K562 (cell line): Measurements from ENCODE around the gene C10orf71. TPM values are rescaled to one million over a fixed set of nuclear protein-coding genes. Genes with fewer than 3 reads are reported as not detected.
A peak's percentile ranks its signal among the peaks of the same experiment; 100 is the strongest.

Experiments used
- ARNT ChIP-seq, 2 experiments: fragments of 450-650 bp; IDR thresholded peaks; 2 replicates each; pipeline ENCODE4 v1.6.1; 2016; ENCODE audit warnings: mild to moderate bottlenecking in 1 of 2
- CTCFL ChIP-seq: IDR thresholded peaks from 2 replicates; pipeline ENCODE4 v1.6.1; 2011; ENCODE audit warnings: borderline replicate concordance, low read depth, mild to moderate bottlenecking, moderate library complexity, low read length; ENCODE audit not compliant: insufficient read depth, poor library complexity, severe bottlenecking
- CUX1 ChIP-seq: fragments of 200-800 bp; sonication (Bioruptor generic); IDR thresholded peaks from 2 replicates; pipeline ENCODE4 v1.6.1; 2016; ENCODE audit warnings: missing genetic modification characterization, missing compliant biosample characterization
- E2F6 ChIP-seq, 2 experiments: IDR thresholded peaks; 2 replicates each; pipeline ENCODE4 v1.6.1; 2011; ENCODE audit warnings: borderline replicate concordance in 1 of 2, control low read depth in 1 of 2, low read depth in 1 of 2, low read length in 1 of 2, mild to moderate bottlenecking in 1 of 2, mixed read lengths in 1 of 2, moderate library complexity in 1 of 2; ENCODE audit not compliant: insufficient read depth in 1 of 2, insufficient read length in 1 of 2, poor library complexity in 1 of 2, severe bottlenecking in 1 of 2; ENCODE audit errors: extremely low read depth in 1 of 2
- E4F1 ChIP-seq: fragments of 250-450 bp; sonication (Bioruptor Pico); IDR thresholded peaks from 2 replicates; pipeline ENCODE4 v1.5.0; 2021; ENCODE audit warnings: mild to moderate bottlenecking, borderline replicate concordance
- POLR2A ChIP-seq: fragments of 450-650 bp; conservative IDR thresholded peaks from 2 replicates; pipeline ENCODE4 v1.6.1; 2016
- VEZF1 ChIP-seq: fragments of 200-800 bp; sonication (Bioruptor generic); IDR thresholded peaks from 2 replicates; pipeline ENCODE4 v1.6.1; 2017; ENCODE audit warnings: missing genetic modification characterization, missing compliant biosample characterization
- ZBTB2 ChIP-seq: fragments of 450-650 bp; IDR thresholded peaks from 2 replicates; pipeline ENCODE4 v1.6.1; 2016; ENCODE audit warnings: antibody characterized with exemption
- ZNF3 ChIP-seq: fragments of 250-450 bp; sonication (Bioruptor Pico); IDR thresholded peaks from 2 replicates; pipeline ENCODE4 v1.5.0; 2021; ENCODE audit warnings: mild to moderate bottlenecking, moderate library complexity
- polyA plus RNA-seq, 8 experiments: library from polyadenylated mRNA; depleted of rRNA in 4 of 8; stranded (reverse) in 5 of 8; unstranded in 3 of 8; fragments of >200 nt; fragmentation: Nextera tagmentation in 2 of 8; fragmentation: Illumina TruSeq in 1 of 8; extraction: Ambion mirVana in 2 of 8; extraction: Trizol in 1 of 8; gene quantifications; 2 replicates each; pipeline versions ENCODE4 v1.2.1 to v1.2.3, GENCODE V29; 2011 to 2014; ENCODE audit warnings: inconsistent platforms in 1 of 8, missing spikeins in 1 of 8
- total RNA-seq, 7 experiments: library from RNA; depleted of rRNA in 6 of 7; stranded (reverse); fragments of >200 nt in 6 of 7; fragmentation: Illumina TruSeq in 2 of 7; extraction: Trizol in 2 of 7; gene quantifications; 2 replicates each; pipeline versions ENCODE4 v1.2.1 to v1.2.3, GENCODE V29; 2011 to 2021; ENCODE audit warnings: low replicate concordance in 1 of 7

Gene C10orf71
- total and polyA plus RNA-seq, 9 of the 15 experiments (the other 6 are each of a cell fraction or from before 2014, with no cell fraction given), result 0.06 to 4.5 (median 1.3) TPM

GRCh38 chr10:49298983-49299815 lies at the start of gene C10orf71 (continued):
- TF ChIP-seq E2F6 (IDR thresholded peaks at IDR 0.05; ENCODE audit: borderline replicate concordance in 1 of 2, extremely low read depth in 1 of 2, insufficient read depth in 1 of 2, insufficient read length in 1 of 2, low read depth in 1 of 2, low read length in 1 of 2, poor library complexity in 1 of 2, severe bottlenecking in 1 of 2), result peak in 1 of 2 experiments; percentile 54
- TF ChIP-seq CTCFL, result peak; percentile 6
- no peak for TF ChIP-seq ZNF3 (CRISPR knock-in tag)
- TF ChIP-seq POLR2A, result peak; percentile 59
- no peak for TF ChIP-seq VEZF1 (CRISPR knock-in tag)
- no peak for TF ChIP-seq ZBTB2
- TF ChIP-seq ARNT (IDR thresholded peaks at IDR 0.05), result no peak
- peak; percentile 27; the same call in 1 of the 2 replicates for TF ChIP-seq CUX1 (CRISPR knock-in tag)
- TF ChIP-seq E4F1 (CRISPR knock-in tag), result 0 out of 2 replicates have a peak, but pooled peaks have one; percentile 37
